Immature natural killer cell (primary cell): ENCODE data around the gene HDAC4. TPM values are rescaled to one million over a fixed set of nuclear protein-coding genes. Genes with fewer than 3 reads are reported as not detected.

ENCODE experiments used
- DNase-seq, 3 donors: peaks; one replicate each; pipeline ENCODE4 v3.0.0; 2022; ENCODE audit warnings: mixed read lengths in 1 of 3
- H3K27ac Mint-ChIP-seq, 6 donors: one replicate each; pipeline ENCODE4 v1.8.0; 2020; ENCODE audit warnings: mixed read lengths in 6 of 6, mild to moderate bottlenecking in 5 of 6, inconsistent platforms in 4 of 6, moderate library complexity in 3 of 6
- H3K27me3 Mint-ChIP-seq, 3 donors: one replicate each; pipeline ENCODE4 v1.8.0; 2020 to 2021; ENCODE audit warnings: low read depth in 3 of 3, mild to moderate bottlenecking in 3 of 3, mixed read lengths in 3 of 3, moderate library complexity in 3 of 3, inconsistent platforms in 1 of 3
- H3K36me3 Mint-ChIP-seq, 3 donors: one replicate each; pipeline ENCODE4 v1.8.0; 2020; ENCODE audit warnings: mixed read lengths in 3 of 3, inconsistent platforms in 2 of 3, mild to moderate bottlenecking in 2 of 3
- H3K4me1 Mint-ChIP-seq, 2 donors: one replicate each; pipeline ENCODE4 v1.8.0; 2020; ENCODE audit warnings: inconsistent platforms in 2 of 2, mild to moderate bottlenecking in 2 of 2, mixed read lengths in 2 of 2, moderate library complexity in 1 of 2
- H3K4me3 Mint-ChIP-seq, 5 donors: one replicate each; pipeline ENCODE4 v1.8.0; 2020; ENCODE audit warnings: mild to moderate bottlenecking in 5 of 5, mixed read lengths in 5 of 5, inconsistent platforms in 3 of 5, moderate library complexity in 3 of 5
- H3K9me3 Mint-ChIP-seq, 6 donors: one replicate each; pipeline ENCODE4 v1.8.0; 2020; ENCODE audit warnings: mild to moderate bottlenecking in 6 of 6, mixed read lengths in 6 of 6, inconsistent platforms in 4 of 6, moderate library complexity in 3 of 6
- polyA plus RNA-seq, 3 donors: library from polyadenylated mRNA; unstranded; fragments of 300-500 nt; fragmentation: Illumina TruSeq; gene quantifications; one replicate each; pipeline ENCODE4 v1.2.3, GENCODE V29; 2021

HDAC4 gene
- polyA plus RNA-seq, 3 donors from 2014 or later: 1.9 to 8.1 (median 5.1) TPM

- H3K4me3 Mint-ChIP-seq: no peak overlapping the region
- no peak for DNase-seq
- H3K27ac Mint-ChIP-seq: peak overlapping the region in 1 of 6 donors; percentile 65
- peaks cover 46 to 47% of the 10 kb centered on the region in 2 donors for H3K4me1 Mint-ChIP-seq
- no peaks in the 10 kb centered on the region for H3K9me3 Mint-ChIP-seq
- no peaks in the 10 kb centered on the region for H3K36me3 Mint-ChIP-seq
- H3K27me3 Mint-ChIP-seq: peaks cover 0 to 9% (median 6%) of the 10 kb centered on the region in 3 donors
Measured at GRCh38 chr2:239300871-239301735, 99.7 kb downstream of the HDAC4 start.

- Mint-ChIP-seq H3K36me3 (no peaks in the 10 kb centered on the region), H3K4me1 (peaks cover 54 to 55% of the 10 kb centered on the region in 2 donors), H3K9me3 (no peaks in the 10 kb centered on the region), H3K27ac (peak overlapping the region in 2 of 6 donors; percentile 75 to 84), H3K27me3 (peaks cover 0 to 9% (median 6%) of the 10 kb centered on the region in 3 donors), H3K4me3 (no peak overlapping the region)
- no peak for DNase-seq
Measured at GRCh38 chr2:239300242-239300641, 100.6 kb downstream of the HDAC4 start.

GRCh38 chr2:239299218-239299939 is 101.4 kb downstream of the HDAC4 start:
- H3K9me3 Mint-ChIP-seq: no peaks in the 10 kb centered on the region
- H3K36me3 Mint-ChIP-seq: no peaks in the 10 kb centered on the region
- DNase-seq: no peak
- peaks cover 57 to 58% of the 10 kb centered on the region in 2 donors for H3K4me1 Mint-ChIP-seq
- H3K27me3 Mint-ChIP-seq: peaks cover 0 to 9% (median 6%) of the 10 kb centered on the region in 3 donors
- no peak overlapping the region for H3K4me3 Mint-ChIP-seq
- peak overlapping the region in 1 of 6 donors; percentile 17 for H3K27ac Mint-ChIP-seq

GRCh38 chr2:239298116-239298804 is 102.6 kb downstream of the HDAC4 start:
- Mint-ChIP-seq H3K4me3 (peak overlapping the region; percentile 43 to 76 (median 73)), H3K36me3 (no peaks in the 10 kb centered on the region), H3K27ac (peak overlapping the region; percentile 76 to 86 (median 80)), H3K4me1 (peaks cover 52 to 53% of the 10 kb centered on the region in 2 donors), H3K27me3 (peaks cover 0 to 7% (median 6%) of the 10 kb centered on the region in 3 donors), H3K9me3 (no peaks in the 10 kb centered on the region)
- DNase-seq: peak; percentile 48 to 66 (median 52)

GRCh38 chr2:239297142-239298004 is 103.4 kb downstream of the HDAC4 start:
- H3K4me3 Mint-ChIP-seq: peak overlapping the region; percentile 43 to 73 (median 71)
- H3K27me3 Mint-ChIP-seq: peaks cover 0 to 6% (median 5%) of the 10 kb centered on the region in 3 donors
- peaks cover 46 to 48% of the 10 kb centered on the region in 2 donors for H3K4me1 Mint-ChIP-seq
- DNase-seq: no peak
- no peaks in the 10 kb centered on the region for H3K36me3 Mint-ChIP-seq
- H3K27ac Mint-ChIP-seq: peak overlapping the region; percentile 60 to 87 (median 79)
- no peaks in the 10 kb centered on the region for H3K9me3 Mint-ChIP-seq

GRCh38 chr2:239296020-239296932 is 104.5 kb downstream of the HDAC4 start:
- peaks cover 41 to 43% of the 10 kb centered on the region in 2 donors for H3K4me1 Mint-ChIP-seq
- H3K4me3 Mint-ChIP-seq: peak overlapping the region; percentile 67 to 79 (median 73)
- H3K27ac Mint-ChIP-seq: peak overlapping the region; percentile 75 to 89 (median 82)

GRCh38 chr2:239295377-239296019 is 105.3 kb downstream of the HDAC4 start:
- Mint-ChIP-seq H3K4me1 (peaks cover 41 to 43% of the 10 kb centered on the region in 2 donors), H3K27ac (peak overlapping the region; percentile 75 to 89 (median 82)), H3K4me3 (peak overlapping the region; percentile 67 to 79 (median 73)), H3K27me3 (peaks cover 0 to 8% (median 3%) of the 10 kb centered on the region in 3 donors), H3K36me3 (no peaks in the 10 kb centered on the region), H3K9me3 (no peaks in the 10 kb centered on the region)
- DNase-seq: peak in 1 of 3 donors; percentile 28

More at GRCh38 chr2:239296020-239296932, 104.5 kb downstream of the HDAC4 start:
- peaks cover 0 to 6% (median 5%) of the 10 kb centered on the region in 3 donors for H3K27me3 Mint-ChIP-seq
- H3K9me3 Mint-ChIP-seq: no peaks in the 10 kb centered on the region
- DNase-seq: no peak
- H3K36me3 Mint-ChIP-seq: no peaks in the 10 kb centered on the region

GRCh38 chr2:239294571-239295054 is 106.2 kb downstream of the HDAC4 start:
- peaks cover 45 to 51% of the 10 kb centered on the region in 2 donors for H3K4me1 Mint-ChIP-seq

GRCh38 chr2:239293775-239294430 is 106.9 kb downstream of the HDAC4 start:
- H3K27me3 Mint-ChIP-seq: peaks cover 3 to 7% (median 7%) of the 10 kb centered on the region in 3 donors
- no peaks in the 10 kb centered on the region for H3K36me3 Mint-ChIP-seq

More at GRCh38 chr2:239294571-239295054, 106.2 kb downstream of the HDAC4 start:
- Mint-ChIP-seq H3K27me3 (peaks cover 0 to 6% (median 3%) of the 10 kb centered on the region in 3 donors), H3K36me3 (no peaks in the 10 kb centered on the region), H3K4me3 (peak overlapping the region in 2 of 5 donors; percentile 21 to 49), H3K9me3 (no peaks in the 10 kb centered on the region), H3K27ac (peak overlapping the region in 5 of 6 donors; percentile 60 to 74 (median 64))
- no peak for DNase-seq

GRCh38 chr2:239292959-239293774 is 107.7 kb downstream of the HDAC4 start:
- no peaks in the 10 kb centered on the region for H3K9me3 Mint-ChIP-seq
- DNase-seq: no peak
- peaks cover 53 to 60% of the 10 kb centered on the region in 2 donors for H3K4me1 Mint-ChIP-seq
- H3K36me3 Mint-ChIP-seq: no peaks in the 10 kb centered on the region
- H3K27ac Mint-ChIP-seq: peak overlapping the region in 3 of 6 donors; percentile 60 to 73 (median 65)
- peaks cover 3 to 5% (median 4%) of the 10 kb centered on the region in 3 donors for H3K27me3 Mint-ChIP-seq
- H3K4me3 Mint-ChIP-seq: no peak overlapping the region

More at GRCh38 chr2:239293775-239294430, 106.9 kb downstream of the HDAC4 start:
- no peak for DNase-seq
- peak overlapping the region; percentile 60 to 74 (median 63) for H3K27ac Mint-ChIP-seq
- peak overlapping the region in 2 of 5 donors; percentile 30 to 49 for H3K4me3 Mint-ChIP-seq
- H3K9me3 Mint-ChIP-seq: no peaks in the 10 kb centered on the region
- peaks cover 52 to 58% of the 10 kb centered on the region in 2 donors for H3K4me1 Mint-ChIP-seq
